ENCODE results near the gene BICC1.

Gene BICC1

DNA sequence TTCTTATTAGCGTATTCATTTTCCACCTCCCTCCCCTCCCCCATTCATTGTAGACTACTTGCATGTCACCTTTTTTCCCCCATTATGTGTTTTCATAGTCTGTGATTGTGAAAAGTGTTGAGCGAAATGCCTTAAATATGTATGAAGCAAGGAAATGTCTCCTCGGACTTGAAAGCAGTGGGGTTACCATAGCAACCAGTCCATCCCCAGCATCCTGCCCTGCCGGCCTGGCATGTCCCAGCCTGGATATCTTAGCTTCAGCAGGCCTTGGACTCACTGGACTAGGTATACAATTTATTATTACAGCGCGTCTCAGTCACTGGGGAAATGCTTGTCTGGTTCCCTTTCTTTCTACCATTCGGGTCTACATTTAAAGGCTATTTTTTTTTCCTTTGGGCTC lies 283.6 kb downstream of the BICC1 start:
- Histone ChIP-seq H3K36me3 (ENCODE audit: low read depth) (peaks cover 7% of the 10 kb centered on the region; the same call in 1 of the 2 replicates), H3K4me1 (ENCODE audit: insufficient read depth, poor library complexity, severe bottlenecking) (peaks cover 14% of the 10 kb centered on the region), H3K4me3 (ENCODE audit: severe bottlenecking) (no peak overlapping the region), H3K9me3 (ENCODE audit: severe bottlenecking) (no peaks in the 10 kb centered on the region), H3K27ac (ENCODE audit: poor library complexity, severe bottlenecking) (peak overlapping the region; percentile 42), H3K27me3 (ENCODE audit: insufficient read depth, poor library complexity, severe bottlenecking) (no peaks in the 10 kb centered on the region)
- DNase-seq (ENCODE audit: low spot score) (no peak), ATAC-seq (ENCODE audit: low read depth) (no peak)
- TF ChIP-seq, protein P1, sequence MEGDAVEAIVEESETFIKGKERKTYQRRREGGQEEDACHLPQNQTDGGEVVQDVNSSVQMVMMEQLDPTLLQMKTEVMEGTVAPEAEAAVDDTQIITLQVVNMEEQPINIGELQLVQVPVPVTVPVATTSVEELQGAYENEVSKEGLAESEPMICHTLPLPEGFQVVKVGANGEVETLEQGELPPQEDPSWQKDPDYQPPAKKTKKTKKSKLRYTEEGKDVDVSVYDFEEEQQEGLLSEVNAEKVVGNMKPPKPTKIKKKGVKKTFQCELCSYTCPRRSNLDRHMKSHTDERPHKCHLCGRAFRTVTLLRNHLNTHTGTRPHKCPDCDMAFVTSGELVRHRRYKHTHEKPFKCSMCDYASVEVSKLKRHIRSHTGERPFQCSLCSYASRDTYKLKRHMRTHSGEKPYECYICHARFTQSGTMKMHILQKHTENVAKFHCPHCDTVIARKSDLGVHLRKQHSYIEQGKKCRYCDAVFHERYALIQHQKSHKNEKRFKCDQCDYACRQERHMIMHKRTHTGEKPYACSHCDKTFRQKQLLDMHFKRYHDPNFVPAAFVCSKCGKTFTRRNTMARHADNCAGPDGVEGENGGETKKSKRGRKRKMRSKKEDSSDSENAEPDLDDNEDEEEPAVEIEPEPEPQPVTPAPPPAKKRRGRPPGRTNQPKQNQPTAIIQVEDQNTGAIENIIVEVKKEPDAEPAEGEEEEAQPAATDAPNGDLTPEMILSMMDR (IDR thresholded peaks at IDR 0.05; ENCODE audit: poor library complexity, severe bottlenecking): no peak

DNA sequence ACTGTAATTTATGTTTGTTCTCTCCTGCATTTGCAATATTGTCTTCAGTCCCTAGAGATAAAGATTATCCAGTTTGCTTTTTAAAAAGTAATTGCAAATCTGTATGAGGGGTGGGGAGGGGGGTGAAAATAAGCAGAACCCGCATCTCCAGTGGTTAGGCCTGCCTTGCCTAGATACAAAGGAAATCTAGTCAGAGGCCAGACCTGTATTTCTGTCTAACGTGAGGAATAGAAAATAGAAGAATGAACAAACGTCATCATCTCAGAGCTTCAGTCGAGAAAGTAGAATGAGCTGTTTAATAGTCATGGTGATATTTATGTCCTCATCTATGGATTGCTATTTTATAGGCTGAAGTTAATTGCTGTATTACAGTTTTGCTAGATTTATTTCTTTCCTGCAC lies 284.2 kb downstream of the BICC1 start:
- DNase-seq (ENCODE audit: low spot score) (no peak), ATAC-seq (ENCODE audit: low read depth) (peak; percentile 52; the same call in 1 of the 3 replicates)
- Histone ChIP-seq H3K27ac (ENCODE audit: poor library complexity, severe bottlenecking) (peak overlapping the region; percentile 42), H3K36me3 (ENCODE audit: low read depth) (peaks cover 7% of the 10 kb centered on the region; the same call in 1 of the 2 replicates), H3K27me3 (ENCODE audit: insufficient read depth, poor library complexity, severe bottlenecking) (no peaks in the 10 kb centered on the region), H3K9me3 (ENCODE audit: severe bottlenecking) (no peaks in the 10 kb centered on the region), H3K4me1 (ENCODE audit: insufficient read depth, poor library complexity, severe bottlenecking) (peaks cover 12% of the 10 kb centered on the region), H3K4me3 (ENCODE audit: severe bottlenecking) (no peak overlapping the region)
- TF ChIP-seq, protein P1 (IDR thresholded peaks at IDR 0.05; ENCODE audit: poor library complexity, severe bottlenecking): no peak

DNA sequence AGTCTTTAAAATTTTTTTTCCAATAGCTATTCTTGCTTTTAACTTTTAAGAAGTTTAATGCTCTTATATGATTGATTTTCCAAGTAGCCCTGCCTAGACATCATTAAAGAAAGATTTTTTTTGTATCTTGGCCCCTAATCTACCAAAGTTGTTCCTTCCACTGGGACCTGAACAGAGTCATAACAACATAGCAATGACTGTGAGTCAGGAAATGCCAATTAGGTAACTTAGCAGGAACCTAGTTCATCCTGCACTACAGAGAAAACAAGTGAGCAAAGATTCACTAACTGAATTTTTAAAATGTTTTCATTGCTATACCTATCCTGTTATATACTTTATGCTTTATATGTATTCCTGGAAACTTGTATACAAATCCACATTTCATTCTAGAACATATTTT lies 284.7 kb downstream of the BICC1 start:
- Histone ChIP-seq H3K27ac (ENCODE audit: poor library complexity, severe bottlenecking) (peak overlapping the region; percentile 42), H3K36me3 (ENCODE audit: low read depth) (peaks cover 7% of the 10 kb centered on the region; the same call in 1 of the 2 replicates), H3K9me3 (ENCODE audit: severe bottlenecking) (no peaks in the 10 kb centered on the region), H3K4me1 (ENCODE audit: insufficient read depth, poor library complexity, severe bottlenecking) (peaks cover 12% of the 10 kb centered on the region), H3K4me3 (ENCODE audit: severe bottlenecking) (no peak overlapping the region), H3K27me3 (ENCODE audit: insufficient read depth, poor library complexity, severe bottlenecking) (no peaks in the 10 kb centered on the region)
- TF ChIP-seq, protein P1 (IDR thresholded peaks at IDR 0.05; ENCODE audit: poor library complexity, severe bottlenecking): no peak
- peak; percentile 89 for ATAC-seq (ENCODE audit: low read depth)
- no peak for DNase-seq (ENCODE audit: low spot score)

DNA sequence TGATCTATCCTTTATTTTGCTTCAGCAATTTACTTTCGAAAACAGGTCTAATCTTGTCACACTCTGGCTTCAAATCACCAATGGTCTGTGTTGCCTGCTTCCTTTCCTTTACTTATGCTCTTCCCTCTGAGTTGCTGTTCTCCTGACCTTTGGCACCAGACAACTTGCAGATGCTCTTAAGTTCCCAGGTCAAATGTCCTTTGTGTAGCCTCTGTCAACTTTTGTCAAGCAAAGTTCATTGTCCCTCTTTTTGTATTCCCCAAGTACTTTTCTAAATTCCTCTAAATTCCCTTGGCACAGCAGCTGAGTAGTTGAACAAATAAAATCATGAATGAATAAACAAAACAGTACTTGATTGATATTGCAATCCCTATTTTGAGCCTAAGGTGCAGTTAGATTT lies 289.4 kb downstream of the BICC1 start:
- no peak overlapping the region for H3K27ac ChIP-seq (ENCODE audit: poor library complexity, severe bottlenecking)
- peaks cover 16% of the 10 kb centered on the region for H3K36me3 ChIP-seq (ENCODE audit: low read depth)
- peaks cover 13% of the 10 kb centered on the region for H3K4me1 ChIP-seq (ENCODE audit: insufficient read depth, poor library complexity, severe bottlenecking)
- ATAC-seq (ENCODE audit: low read depth) (no peak), DNase-seq (ENCODE audit: low spot score) (no peak)
- TF ChIP-seq, protein P1 (IDR thresholded peaks at IDR 0.05; ENCODE audit: poor library complexity, severe bottlenecking): no peak
- no peak overlapping the region for H3K4me3 ChIP-seq (ENCODE audit: severe bottlenecking)
- H3K9me3 ChIP-seq (ENCODE audit: severe bottlenecking): no peaks in the 10 kb centered on the region
- no peaks in the 10 kb centered on the region for H3K27me3 ChIP-seq (ENCODE audit: insufficient read depth, poor library complexity, severe bottlenecking)

DNA sequence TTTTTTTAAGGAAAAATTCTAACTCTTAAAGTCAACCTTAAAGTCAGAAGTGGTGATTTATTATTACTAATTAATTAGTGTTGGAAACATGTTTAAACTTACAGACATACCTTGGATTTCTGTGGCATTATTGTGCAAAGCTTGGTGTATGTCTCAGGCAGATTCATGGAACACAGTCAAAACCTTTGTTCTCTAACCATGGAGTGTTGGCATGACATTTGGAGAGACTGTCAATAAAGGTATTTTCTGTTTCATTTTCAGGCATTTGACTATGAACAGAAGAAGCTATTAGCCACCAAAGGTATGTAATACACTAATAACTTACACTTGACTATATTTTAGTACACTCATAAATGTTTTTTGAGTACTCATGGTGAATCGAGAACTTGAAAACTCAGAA lies 293.7 kb downstream of the BICC1 start:
- no peak for ATAC-seq (ENCODE audit: low read depth)
- TF ChIP-seq, protein P1 (IDR thresholded peaks at IDR 0.05; ENCODE audit: poor library complexity, severe bottlenecking): no peak

More for the DNA sequence above, 293.7 kb downstream of the BICC1 start:
- no peak for DNase-seq (ENCODE audit: low spot score)
- Histone ChIP-seq H3K9me3 (ENCODE audit: severe bottlenecking) (no peaks in the 10 kb centered on the region), H3K27me3 (ENCODE audit: insufficient read depth, poor library complexity, severe bottlenecking) (no peaks in the 10 kb centered on the region), H3K4me3 (ENCODE audit: severe bottlenecking) (no peak overlapping the region), H3K4me1 (ENCODE audit: insufficient read depth, poor library complexity, severe bottlenecking) (peaks cover 12% of the 10 kb centered on the region), H3K36me3 (ENCODE audit: low read depth) (peaks cover 12% of the 10 kb centered on the region; the same call in 1 of the 2 replicates), H3K27ac (ENCODE audit: poor library complexity, severe bottlenecking) (peak overlapping the region; percentile 34)
